GM12878 (cell line): ENCODE data around the gene KNSTRN. TPM values are rescaled to one million over a fixed set of nuclear protein-coding genes. Genes with fewer than 3 reads are reported as not detected.

Source experiments
- CBFB ChIP-seq: IDR thresholded peaks from 2 replicates; pipeline ENCODE4 v1.6.1; 2016; ENCODE audit warnings: antibody characterized with exemption, low read depth
- CBX3 ChIP-seq: fragments of 200-600 bp; sonication (generic); IDR thresholded peaks from 2 replicates; pipeline ENCODE4 v1.6.1; 2016; ENCODE audit warnings: low read depth, borderline replicate concordance
- CHD4 ChIP-seq: fragments of 200-600 bp; sonication (generic); IDR thresholded peaks from 2 replicates; pipeline ENCODE4 v1.6.1; 2016; ENCODE audit warnings: mild to moderate bottlenecking
- EP300 ChIP-seq, 2 experiments: fragments of 150-350 bp in 1 of 2; IDR thresholded peaks; 2 replicates each; pipeline ENCODE4 v1.6.1; 2011 to 2012; ENCODE audit warnings: low read depth in 2 of 2, low read length in 2 of 2, borderline replicate concordance in 1 of 2, improper control_type of control experiment in 1 of 2, inconsistent platforms in 1 of 2; ENCODE audit not compliant: control insufficient read depth in 1 of 2
- FOXK2 ChIP-seq: fragments of 450-650 bp; IDR thresholded peaks from 2 replicates; pipeline ENCODE4 v1.6.1; 2017; ENCODE audit warnings: mild to moderate bottlenecking, moderate library complexity
- HDAC2 ChIP-seq: fragments of 200-600 bp; sonication (generic); IDR thresholded peaks from 2 replicates; pipeline ENCODE4 v1.6.1; 2017
- HDGF ChIP-seq: fragments of 450-650 bp; IDR thresholded peaks from 2 replicates; pipeline ENCODE4 v1.6.1; 2016; ENCODE audit warnings: antibody characterized with exemption
- NFYB ChIP-seq: IDR thresholded peaks from 2 replicates; pipeline ENCODE4 v1.6.1; 2011; ENCODE audit warnings: low read depth, mild to moderate bottlenecking, low read length, improper control_type of control experiment, moderate library complexity; ENCODE audit not compliant: insufficient read depth
- NR2F1 ChIP-seq: fragments of 450-650 bp; conservative IDR thresholded peaks from 2 replicates; pipeline ENCODE4 v1.6.1; 2017; ENCODE audit warnings: mild to moderate bottlenecking
- TAF1 ChIP-seq: IDR thresholded peaks from 2 replicates; pipeline ENCODE4 v1.6.1; 2011; ENCODE audit warnings: mild to moderate bottlenecking, low read depth, low read length, borderline replicate concordance
- polyA plus RNA-seq, 11 experiments: library from polyadenylated mRNA; depleted of rRNA in 4 of 11; unstranded in 6 of 11; stranded (reverse) in 5 of 11; fragments of >200 nt; fragmentation: Nextera tagmentation in 4 of 11; fragmentation: Illumina TruSeq in 1 of 11; extraction: Ambion mirVana in 4 of 11; extraction: Trizol in 1 of 11; gene quantifications; 1 replicate in 1 of 11; 2 replicates in 10 of 11; pipeline versions ENCODE4 v1.2.1 to v1.2.3, GENCODE V29; 2011 to 2016; ENCODE audit warnings: inconsistent platforms in 2 of 11, missing spikeins in 2 of 11, low read depth in 1 of 11
- total RNA-seq, 4 experiments: library from RNA; depleted of rRNA in 3 of 4; stranded (reverse); fragments of >200 nt in 3 of 4; fragmentation: Illumina TruSeq in 1 of 4; extraction: Trizol in 1 of 4; gene quantifications; 2 replicates each; pipeline versions ENCODE4 v1.2.1 to v1.2.3, GENCODE V29; 2013 to 2021
- TF ChIP-seq, protein P1 (sequence below): IDR thresholded peaks from 2 replicates; pipeline ENCODE4 v1.6.1; 2011; ENCODE audit warnings: borderline replicate concordance, low read depth, mild to moderate bottlenecking, moderate library complexity, low read length; ENCODE audit not compliant: insufficient read depth, poor library complexity, severe bottlenecking
- TF ChIP-seq, protein P2 (sequence below): fragments of 450-650 bp; IDR thresholded peaks from 2 replicates; pipeline ENCODE4 v1.6.1; 2018; ENCODE audit warnings: borderline replicate concordance, mild to moderate bottlenecking; ENCODE audit not compliant: partially characterized antibody
- TF ChIP-seq, protein P3 (sequence below): fragments of 450-650 bp; formaldehyde crosslinking; IDR thresholded peaks from 2 replicates; pipeline ENCODE4 v1.4.0; 2022; ENCODE audit warnings: mild to moderate bottlenecking, moderate library complexity

The KNSTRN gene
- total and polyA plus RNA-seq, 10 of the 15 experiments (the other 5 are each of a cell fraction or from before 2014, with no cell fraction given), result 30.3 to 72.1 (median 47.1) TPM

DNA sequence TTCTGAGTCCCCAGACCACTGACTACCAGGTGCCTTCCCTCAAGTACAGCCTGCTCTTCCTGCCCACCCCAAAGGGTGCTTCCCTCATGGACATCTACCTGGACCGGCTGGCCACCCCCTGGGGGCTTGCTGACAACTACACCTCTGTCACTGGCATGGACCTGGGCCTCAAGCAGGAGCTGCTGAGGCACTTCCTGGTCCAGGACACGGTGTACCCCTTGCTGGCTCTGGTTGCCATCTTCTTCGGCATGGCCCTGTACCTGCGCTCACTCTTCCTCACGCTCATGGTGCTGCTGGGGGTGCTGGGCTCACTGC lies 15.2 kb upstream of the KNSTRN start (continued):
- TF ChIP-seq, protein P1, sequence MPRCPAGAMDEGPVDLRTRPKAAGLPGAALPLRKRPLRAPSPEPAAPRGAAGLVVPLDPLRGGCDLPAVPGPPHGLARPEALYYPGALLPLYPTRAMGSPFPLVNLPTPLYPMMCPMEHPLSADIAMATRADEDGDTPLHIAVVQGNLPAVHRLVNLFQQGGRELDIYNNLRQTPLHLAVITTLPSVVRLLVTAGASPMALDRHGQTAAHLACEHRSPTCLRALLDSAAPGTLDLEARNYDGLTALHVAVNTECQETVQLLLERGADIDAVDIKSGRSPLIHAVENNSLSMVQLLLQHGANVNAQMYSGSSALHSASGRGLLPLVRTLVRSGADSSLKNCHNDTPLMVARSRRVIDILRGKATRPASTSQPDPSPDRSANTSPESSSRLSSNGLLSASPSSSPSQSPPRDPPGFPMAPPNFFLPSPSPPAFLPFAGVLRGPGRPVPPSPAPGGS, result no peak
- no peak for TF ChIP-seq CHD4
- TF ChIP-seq NFYB, result no peak
- TF ChIP-seq HDAC2, result no peak
- no peak for TF ChIP-seq FOXK2
- TF ChIP-seq CBX3, result no peak
- no peak for TF ChIP-seq HDGF
- TF ChIP-seq TAF1, result no peak
- no peak for TF ChIP-seq NR2F1
- TF ChIP-seq, protein P2, sequence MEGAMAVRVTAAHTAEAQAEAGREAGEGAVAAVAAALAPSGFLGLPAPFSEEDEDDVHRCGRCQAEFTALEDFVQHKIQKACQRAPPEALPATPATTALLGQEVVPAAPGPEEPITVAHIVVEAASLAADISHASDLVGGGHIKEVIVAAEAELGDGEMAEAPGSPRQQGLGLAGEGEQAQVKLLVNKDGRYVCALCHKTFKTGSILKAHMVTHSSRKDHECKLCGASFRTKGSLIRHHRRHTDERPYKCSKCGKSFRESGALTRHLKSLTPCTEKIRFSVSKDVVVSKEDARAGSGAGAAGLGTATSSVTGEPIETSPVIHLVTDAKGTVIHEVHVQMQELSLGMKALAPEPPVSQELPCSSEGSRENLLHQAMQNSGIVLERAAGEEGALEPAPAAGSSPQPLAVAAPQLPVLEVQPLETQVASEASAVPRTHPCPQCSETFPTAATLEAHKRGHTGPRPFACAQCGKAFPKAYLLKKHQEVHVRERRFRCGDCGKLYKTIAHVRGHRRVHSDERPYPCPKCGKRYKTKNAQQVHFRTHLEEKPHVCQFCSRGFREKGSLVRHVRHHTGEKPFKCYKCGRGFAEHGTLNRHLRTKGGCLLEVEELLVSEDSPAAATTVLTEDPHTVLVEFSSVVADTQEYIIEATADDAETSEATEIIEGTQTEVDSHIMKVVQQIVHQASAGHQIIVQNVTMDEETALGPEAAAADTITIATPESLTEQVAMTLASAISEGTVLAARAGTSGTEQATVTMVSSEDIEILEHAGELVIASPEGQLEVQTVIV, result no peak
- TF ChIP-seq CBFB, result no peak
- TF ChIP-seq EP300 (IDR thresholded peaks at IDR 0.05; ENCODE audit: borderline replicate concordance in 1 of 2, control insufficient read depth in 1 of 2, low read depth in 2 of 2, low read length in 2 of 2), result no peak
- TF ChIP-seq, protein P3, sequence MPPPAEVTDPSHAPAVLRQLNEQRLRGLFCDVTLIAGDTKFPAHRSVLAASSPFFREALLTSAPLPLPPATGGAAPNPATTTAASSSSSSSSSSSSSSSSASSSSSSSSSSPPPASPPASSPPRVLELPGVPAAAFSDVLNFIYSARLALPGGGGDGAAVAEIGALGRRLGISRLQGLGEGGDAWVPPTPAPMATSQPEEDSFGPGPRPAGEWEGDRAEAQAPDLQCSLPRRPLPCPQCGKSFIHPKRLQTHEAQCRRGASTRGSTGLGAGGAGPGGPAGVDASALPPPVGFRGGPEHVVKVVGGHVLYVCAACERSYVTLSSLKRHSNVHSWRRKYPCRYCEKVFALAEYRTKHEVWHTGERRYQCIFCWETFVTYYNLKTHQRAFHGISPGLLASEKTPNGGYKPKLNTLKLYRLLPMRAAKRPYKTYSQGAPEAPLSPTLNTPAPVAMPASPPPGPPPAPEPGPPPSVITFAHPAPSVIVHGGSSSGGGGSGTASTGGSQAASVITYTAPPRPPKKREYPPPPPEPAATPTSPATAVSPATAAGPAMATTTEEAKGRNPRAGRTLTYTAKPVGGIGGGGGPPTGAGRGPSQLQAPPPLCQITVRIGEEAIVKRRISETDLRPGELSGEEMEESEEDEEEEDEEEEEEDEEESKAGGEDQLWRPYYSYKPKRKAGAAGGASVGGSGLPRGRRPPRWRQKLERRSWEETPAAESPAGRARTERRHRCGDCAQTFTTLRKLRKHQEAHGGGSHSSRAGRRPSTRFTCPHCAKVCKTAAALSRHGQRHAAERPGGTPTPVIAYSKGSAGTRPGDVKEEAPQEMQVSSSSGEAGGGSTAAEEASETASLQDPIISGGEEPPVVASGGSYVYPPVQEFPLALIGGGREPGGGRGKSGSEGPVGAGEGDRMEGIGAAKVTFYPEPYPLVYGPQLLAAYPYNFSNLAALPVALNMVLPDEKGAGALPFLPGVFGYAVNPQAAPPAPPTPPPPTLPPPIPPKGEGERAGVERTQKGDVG (CRISPR knock-in tag), result no peak
